Coronary artery (tissue), 2 donors: ENCODE data around the gene GFRA4.

Experiments used
- DNase-seq: peaks from one replicate; pipeline ENCODE4 v3.0.0-alpha.2; 2017; ENCODE audit warnings: low spot score
- H3K27ac ChIP-seq, 2 donors: fragments of 200-600 bp; sonication (generic); one replicate each; pipeline ENCODE4 v1.5.1; 2016 to 2019
- H3K4me3 ChIP-seq: fragments of 200-600 bp; sonication (generic); 2 replicates; pipeline ENCODE4 v1.5.1; 2016; ENCODE audit warnings: mild to moderate bottlenecking, moderate library complexity
- TF ChIP-seq, protein P1 (sequence below): fragments of 200-600 bp; sonication (generic); IDR thresholded peaks from one replicate; pipeline ENCODE4 v1.5.1; 2019; ENCODE audit warnings: antibody characterized with exemption

The GFRA4 gene

DNA sequence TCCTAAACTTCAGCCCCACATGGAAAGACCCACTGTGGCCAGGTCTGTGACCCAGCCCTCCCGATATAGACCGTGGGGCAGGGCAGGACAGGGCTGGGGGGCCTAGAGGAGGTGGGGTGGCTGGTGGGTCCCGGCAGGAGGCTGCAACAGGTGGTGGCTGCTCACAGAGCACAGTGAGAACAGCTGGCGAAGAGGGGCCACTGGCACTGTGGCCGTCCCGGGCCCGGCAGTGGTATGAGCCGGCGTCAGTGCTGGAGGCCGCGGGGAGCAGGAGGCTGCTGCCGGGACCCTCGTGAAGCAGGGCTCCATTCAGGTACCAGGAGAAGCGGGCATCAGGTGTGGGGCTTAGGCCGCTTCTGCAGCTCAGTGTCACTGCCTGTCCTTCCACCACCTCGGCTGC lies 35.8 kb upstream of the GFRA4 start:
- DNase-seq = no peak
- TF ChIP-seq, protein P1, sequence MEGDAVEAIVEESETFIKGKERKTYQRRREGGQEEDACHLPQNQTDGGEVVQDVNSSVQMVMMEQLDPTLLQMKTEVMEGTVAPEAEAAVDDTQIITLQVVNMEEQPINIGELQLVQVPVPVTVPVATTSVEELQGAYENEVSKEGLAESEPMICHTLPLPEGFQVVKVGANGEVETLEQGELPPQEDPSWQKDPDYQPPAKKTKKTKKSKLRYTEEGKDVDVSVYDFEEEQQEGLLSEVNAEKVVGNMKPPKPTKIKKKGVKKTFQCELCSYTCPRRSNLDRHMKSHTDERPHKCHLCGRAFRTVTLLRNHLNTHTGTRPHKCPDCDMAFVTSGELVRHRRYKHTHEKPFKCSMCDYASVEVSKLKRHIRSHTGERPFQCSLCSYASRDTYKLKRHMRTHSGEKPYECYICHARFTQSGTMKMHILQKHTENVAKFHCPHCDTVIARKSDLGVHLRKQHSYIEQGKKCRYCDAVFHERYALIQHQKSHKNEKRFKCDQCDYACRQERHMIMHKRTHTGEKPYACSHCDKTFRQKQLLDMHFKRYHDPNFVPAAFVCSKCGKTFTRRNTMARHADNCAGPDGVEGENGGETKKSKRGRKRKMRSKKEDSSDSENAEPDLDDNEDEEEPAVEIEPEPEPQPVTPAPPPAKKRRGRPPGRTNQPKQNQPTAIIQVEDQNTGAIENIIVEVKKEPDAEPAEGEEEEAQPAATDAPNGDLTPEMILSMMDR = no peak
- Histone ChIP-seq H3K27ac (no peak overlapping the region), H3K4me3 (no peak overlapping the region)

DNA sequence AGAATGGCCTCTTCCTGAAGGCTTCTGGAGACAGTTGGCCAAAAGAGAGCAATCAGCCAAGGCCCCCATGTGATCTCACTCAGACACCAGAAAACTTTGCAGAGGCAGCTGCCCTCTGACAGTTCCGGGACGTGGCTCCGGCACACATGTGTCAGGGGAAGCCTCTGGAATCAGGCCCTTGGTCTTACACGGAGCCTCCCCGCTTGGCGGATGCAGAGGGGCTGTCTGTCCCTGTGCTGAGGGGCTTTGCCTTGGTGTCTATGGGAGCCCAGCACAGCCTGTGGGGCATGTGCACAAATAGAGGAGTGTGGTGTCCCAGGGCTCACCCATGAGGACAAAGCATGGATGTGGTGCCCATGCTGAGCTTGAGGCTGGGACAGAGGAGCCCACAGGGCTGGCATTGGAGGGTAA lies 35.4 kb upstream of the GFRA4 start:
- no peak overlapping the region for H3K4me3 ChIP-seq
- no peak overlapping the region for H3K27ac ChIP-seq
- TF ChIP-seq, protein P1 = no peak
- DNase-seq = no peak

DNA sequence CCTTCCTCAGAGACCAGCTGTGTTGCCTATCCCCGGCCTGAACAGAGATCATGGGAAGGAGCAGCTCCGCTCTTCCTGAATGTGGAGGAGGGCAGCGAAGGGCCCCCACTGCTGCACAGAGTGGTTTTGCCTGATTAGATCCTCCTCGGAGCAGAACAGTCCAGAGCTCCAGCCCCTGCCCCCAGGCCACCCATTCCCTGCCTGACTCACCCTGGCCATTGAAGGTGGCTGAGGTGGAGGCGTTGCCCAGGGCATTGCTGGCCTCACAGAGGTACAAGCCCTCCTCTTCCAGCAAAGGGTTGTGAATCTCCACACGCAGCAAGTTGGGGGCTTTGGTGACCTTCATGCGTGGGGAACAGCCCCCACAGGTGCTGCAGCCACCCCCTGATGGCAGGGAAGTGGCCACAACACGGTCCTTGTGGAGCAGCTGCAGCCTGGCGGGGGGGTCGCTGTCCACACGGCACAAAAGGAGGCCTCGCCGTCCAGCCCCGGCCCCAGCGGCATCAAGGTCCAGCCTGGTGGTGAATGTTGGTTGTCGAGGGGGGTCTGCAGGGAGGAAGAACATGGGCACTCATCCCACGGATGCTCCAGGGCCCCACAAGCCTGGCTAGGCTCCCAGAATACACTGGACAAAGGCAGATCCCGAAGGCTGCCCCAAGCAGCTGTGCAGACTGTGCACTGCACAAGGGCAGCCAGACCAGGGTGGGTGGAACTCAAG lies 34.5 kb upstream of the GFRA4 start:
- DNase-seq = peak; percentile 52
- TF ChIP-seq, protein P1 = no peak
- no peak overlapping the region for H3K27ac ChIP-seq
- H3K4me3 ChIP-seq = no peak overlapping the region

DNA sequence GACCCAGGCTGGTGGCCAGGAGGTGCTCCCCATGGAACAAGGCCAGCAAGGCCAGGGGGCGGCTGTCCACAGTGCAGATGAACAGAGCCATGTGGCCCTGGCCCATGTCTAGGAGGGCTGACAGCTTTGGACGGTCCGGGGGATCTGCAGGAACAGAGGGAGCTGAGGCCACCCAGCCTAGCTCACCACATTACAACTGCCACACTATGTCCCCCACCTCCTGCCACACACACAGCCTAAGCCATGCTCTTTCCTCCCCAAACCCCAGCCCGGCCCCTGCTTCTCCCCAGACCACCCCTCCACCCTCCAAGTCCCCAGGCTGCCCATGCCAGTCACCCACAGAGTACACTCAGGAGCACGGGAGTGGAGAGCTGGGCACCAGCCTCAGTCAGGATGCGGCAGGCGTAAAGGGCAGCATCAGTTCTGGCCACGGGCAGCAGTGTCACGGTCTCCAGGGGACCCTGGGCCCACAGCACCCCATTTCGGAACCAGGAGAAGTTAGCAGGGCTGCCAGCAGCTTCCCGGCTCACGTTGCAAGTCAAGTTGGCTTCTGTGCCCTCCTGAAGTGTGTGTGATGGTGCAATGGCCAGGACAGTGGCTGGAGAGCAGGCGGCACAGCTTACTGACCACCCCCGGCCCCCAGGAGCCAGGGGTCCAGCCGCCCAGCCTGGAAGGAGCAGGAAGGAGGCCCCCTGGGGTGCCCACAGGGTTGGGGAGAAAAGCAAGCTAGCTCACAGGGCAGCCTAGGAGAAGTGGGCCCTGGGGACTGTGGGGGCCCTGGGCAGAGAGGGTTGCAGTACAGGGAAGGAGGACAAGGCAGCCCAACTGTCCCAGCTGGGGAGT lies 33.8 kb upstream of the GFRA4 start:
- DNase-seq = no peak
- Histone ChIP-seq H3K4me3 (no peak overlapping the region), H3K27ac (no peak overlapping the region)
- TF ChIP-seq, protein P1 = no peak

DNA sequence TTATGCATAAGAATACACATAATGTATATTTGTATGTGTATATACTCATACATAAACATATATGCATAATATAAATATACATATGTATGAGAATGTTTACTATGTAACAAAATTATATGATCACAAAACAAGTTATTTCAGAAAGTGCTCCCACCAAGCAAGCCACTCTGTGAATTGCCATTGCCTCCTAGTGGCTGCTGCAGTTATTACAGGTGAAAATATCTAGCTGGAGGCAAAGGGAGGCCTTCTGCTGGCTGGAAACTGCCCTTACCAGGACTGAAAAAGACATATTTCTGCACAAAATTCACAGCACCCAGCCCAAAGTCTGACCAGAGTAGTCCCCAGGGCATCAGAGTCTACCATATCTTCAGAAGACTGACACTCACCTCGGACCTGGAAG lies 33.0 kb upstream of the GFRA4 start:
- TF ChIP-seq, protein P1 = no peak
- no peak overlapping the region for H3K4me3 ChIP-seq
- no peak for DNase-seq
- H3K27ac ChIP-seq = no peak overlapping the region

DNA sequence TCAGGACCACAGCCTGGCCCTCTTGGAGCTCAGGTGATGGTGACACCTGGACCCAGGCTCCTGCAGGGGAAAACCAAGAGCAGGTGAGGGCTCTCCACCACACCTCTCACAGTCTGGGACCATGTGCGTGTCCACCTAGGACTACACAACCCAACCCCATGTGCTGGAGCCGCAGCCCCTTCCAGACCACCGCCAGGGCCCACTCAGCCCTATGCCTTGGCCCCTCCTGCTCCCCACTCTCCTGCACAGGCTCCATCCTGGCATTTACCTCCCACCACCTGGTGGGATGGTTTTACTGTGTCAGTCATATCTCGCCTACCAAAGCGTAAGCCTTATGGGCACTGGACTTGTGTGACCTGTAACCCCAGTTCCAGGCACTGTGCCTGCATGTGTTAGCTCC lies 31.7 kb upstream of the GFRA4 start:
- H3K4me3 ChIP-seq = no peak overlapping the region
- TF ChIP-seq, protein P1 = no peak
- no peak overlapping the region for H3K27ac ChIP-seq
- DNase-seq = no peak
